Measurements from ENCODE around the gene TMEM235.
A peak's percentile ranks its signal among the peaks of the same experiment; 100 is the strongest.

Gene TMEM235

GRCh38 chr17:78289004-78289403 lies 57.6 kb downstream of the TMEM235 start:
- Mint-ChIP-seq H3K4me3 (no peak overlapping the region), H3K9me3 (no peaks in the 10 kb centered on the region), H3K36me3 (no peaks in the 10 kb centered on the region), H3K4me1 (no peaks in the 10 kb centered on the region), H3K27ac (no peak overlapping the region)
- ATAC-seq (no peak), DNase-seq (ENCODE audit: low spot score in 2 of 2) (no peak)

GRCh38 chr17:78289802-78290363 lies 58.5 kb downstream of the TMEM235 start:
- no peaks in the 10 kb centered on the region for H3K4me1 Mint-ChIP-seq
- no peaks in the 10 kb centered on the region for H3K9me3 Mint-ChIP-seq
- DNase-seq (ENCODE audit: low spot score in 2 of 2) (peak; percentile 53 to 74), ATAC-seq (peak; percentile 94)
- H3K4me3 Mint-ChIP-seq: no peak overlapping the region
- no peaks in the 10 kb centered on the region for H3K36me3 Mint-ChIP-seq
- no peak overlapping the region for H3K27ac Mint-ChIP-seq
